HepG2 (cell line): ENCODE results near the gene TRMT112. TPM values are rescaled to one million over a fixed set of nuclear protein-coding genes. Genes with fewer than 3 reads are reported as not detected.

Experiments used
- AGO1 ChIP-seq: fragments of 200-400 bp; formaldehyde crosslinking; IDR thresholded peaks from 2 replicates; pipeline ENCODE4 v1.6.1; 2017; ENCODE audit warnings: mild to moderate bottlenecking, low read depth, low read length, moderate library complexity; ENCODE audit not compliant: poor library complexity, severe bottlenecking
- ARID2 ChIP-seq: sonication (generic); formaldehyde crosslinking; IDR thresholded peaks from 2 replicates; pipeline ENCODE4 v1.8.1; 2022; ENCODE audit warnings: mild to moderate bottlenecking, missing genetic modification reagents, borderline replicate concordance
- BRCA1 ChIP-seq: sonication (generic); formaldehyde crosslinking; IDR thresholded peaks from 2 replicates; pipeline ENCODE4 v1.4.0; 2020; ENCODE audit warnings: missing genetic modification reagents
- MAFF ChIP-seq: IDR thresholded peaks from 2 replicates; pipeline ENCODE4 v1.6.1; 2011; ENCODE audit warnings: low read depth, low read length, improper control_type of control experiment
- PATZ1 ChIP-seq: sonication (generic); formaldehyde crosslinking; IDR thresholded peaks from 2 replicates; pipeline ENCODE4 v1.4.0; 2020; ENCODE audit warnings: missing genetic modification reagents
- PRPF4 ChIP-seq: fragments of 200-400 bp; formaldehyde crosslinking; IDR thresholded peaks from 2 replicates; pipeline ENCODE4 v1.6.1; 2016; ENCODE audit warnings: low read length, low read depth; ENCODE audit not compliant: poor library complexity, severe bottlenecking
- SOX5 ChIP-seq: IDR thresholded peaks from 2 replicates; pipeline ENCODE4 v1.6.1; 2016; ENCODE audit warnings: borderline replicate concordance
- SP140L ChIP-seq: sonication (generic); formaldehyde crosslinking; IDR thresholded peaks from 2 replicates; pipeline ENCODE4 v1.4.0; 2020; ENCODE audit warnings: missing genetic modification reagents, borderline replicate concordance
- ZBTB38 ChIP-seq: sonication (generic); formaldehyde crosslinking; IDR thresholded peaks from 2 replicates; pipeline ENCODE4 v1.5.1; 2020; ENCODE audit warnings: mild to moderate bottlenecking, missing genetic modification reagents
- ZBTB39 ChIP-seq: sonication (generic); formaldehyde crosslinking; IDR thresholded peaks from 2 replicates; pipeline ENCODE4 v1.5.0; 2020; ENCODE audit warnings: missing genetic modification reagents
- ZFP1 ChIP-seq: IDR thresholded peaks from 2 replicates; pipeline ENCODE4 v1.6.1; 2016
- ZFY ChIP-seq: sonication (generic); formaldehyde crosslinking; IDR thresholded peaks from 2 replicates; pipeline ENCODE4 v1.4.0; 2020; ENCODE audit warnings: missing genetic modification reagents
- ZNF256 ChIP-seq: sonication (generic); formaldehyde crosslinking; conservative IDR thresholded peaks from 2 replicates; pipeline ENCODE4 v1.4.0; 2020; ENCODE audit warnings: missing genetic modification reagents
- ZNF580 ChIP-seq: IDR thresholded peaks from 2 replicates; pipeline ENCODE4 v1.6.1; 2016; ENCODE audit warnings: low read depth, borderline replicate concordance
- ZNF766 ChIP-seq: sonication (generic); formaldehyde crosslinking; IDR thresholded peaks from 2 replicates; pipeline ENCODE4 v1.5.0; 2020; ENCODE audit warnings: missing genetic modification reagents, borderline replicate concordance
- ZNF788 ChIP-seq: sonication (generic); formaldehyde crosslinking; IDR thresholded peaks from 2 replicates; pipeline ENCODE4 v1.5.0; 2020; ENCODE audit warnings: mild to moderate bottlenecking, missing genetic modification reagents, borderline replicate concordance
- ZNF839 ChIP-seq: sonication (generic); formaldehyde crosslinking; IDR thresholded peaks from 2 replicates; pipeline ENCODE4 v1.4.0; 2020; ENCODE audit warnings: missing genetic modification reagents, mild to moderate bottlenecking, borderline replicate concordance
- polyA plus RNA-seq, 8 experiments: library from polyadenylated mRNA; depleted of rRNA in 3 of 8; stranded (reverse) in 7 of 8; unstranded in 1 of 8; fragments of >200 nt; fragmentation: Illumina TruSeq in 4 of 8; extraction: Trizol in 4 of 8; gene quantifications; 2 replicates each; pipeline versions ENCODE4 v1.2.1 to v1.2.3, GENCODE V29; 2011 to 2016; ENCODE audit warnings: low read depth in 4 of 8, missing spikeins in 1 of 8, mixed read lengths in 1 of 8; ENCODE audit not compliant: insufficient read depth in 1 of 8
- total RNA-seq, 5 experiments: library from RNA; depleted of rRNA; stranded (reverse); fragments of >200 nt; fragmentation: Illumina TruSeq; extraction: Trizol; gene quantifications; 2 replicates each; pipeline ENCODE4 v1.2.3, GENCODE V29; 2016; ENCODE audit warnings: low read depth in 1 of 5
- TF ChIP-seq, protein P1 (sequence below): sonication (generic); formaldehyde crosslinking; IDR thresholded peaks from 2 replicates; pipeline ENCODE4 v1.4.0; 2020; ENCODE audit warnings: mild to moderate bottlenecking, missing genetic modification reagents

Gene TRMT112
- total and polyA plus RNA-seq, 2 of the 13 experiments (the other 11 are each of a cell fraction or from before 2014, with no cell fraction given) = 186 to 409 TPM

DNA sequence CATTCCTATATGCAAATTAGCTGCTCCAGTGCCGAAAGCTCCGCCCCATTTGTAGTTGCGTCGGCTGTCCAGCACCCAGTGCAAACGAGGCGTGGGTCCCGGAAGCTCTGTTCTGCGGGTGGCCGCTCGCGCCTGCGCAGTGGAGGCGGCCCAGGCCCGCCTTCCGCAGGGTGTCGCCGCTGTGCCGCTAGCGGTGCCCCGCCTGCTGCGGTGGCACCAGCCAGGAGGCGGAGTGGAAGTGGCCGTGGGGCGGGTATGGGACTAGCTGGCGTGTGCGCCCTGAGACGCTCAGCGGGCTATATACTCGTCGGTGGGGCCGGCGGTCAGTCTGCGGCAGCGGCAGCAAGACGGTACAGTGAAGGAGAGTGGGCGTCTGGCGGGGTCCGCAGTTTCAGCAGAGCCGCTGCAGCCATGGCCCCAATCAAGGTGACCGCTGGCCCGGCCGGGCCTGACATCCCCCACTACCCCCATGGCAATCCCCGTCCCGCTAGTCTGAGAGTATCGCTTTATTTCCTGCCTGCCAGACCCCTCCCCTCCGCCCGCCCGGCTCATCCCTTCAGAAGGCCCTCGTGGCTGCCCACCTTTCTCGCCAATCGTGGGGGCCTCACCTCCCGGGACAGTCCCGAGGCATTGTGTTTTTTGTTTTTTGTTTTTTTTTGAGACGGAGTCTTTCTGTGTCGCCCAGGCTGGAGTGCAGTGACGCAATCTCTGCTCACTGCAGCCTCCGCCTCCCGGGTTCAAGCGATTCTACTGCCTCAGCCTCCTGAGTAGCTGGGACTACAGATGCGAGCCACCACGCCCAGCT, 804 bp upstream of the TRMT112 start, which contains the start of gene PRDX5 (continued):
- 0 out of 2 replicates have a peak, but pooled peaks have one; percentile 67 for TF ChIP-seq ZBTB39 (CRISPR knock-in tag)
- no peak for TF ChIP-seq ZNF256 (CRISPR knock-in tag)
- TF ChIP-seq SOX5 (CRISPR knock-in tag) = no peak
- TF ChIP-seq AGO1 = no peak
- TF ChIP-seq SP140L (CRISPR knock-in tag) = no peak
- TF ChIP-seq ARID2 (CRISPR knock-in tag) = no peak
- TF ChIP-seq MAFF = no peak
- TF ChIP-seq BRCA1 (CRISPR knock-in tag) = no peak
- no peak for TF ChIP-seq ZNF580
- no peak for TF ChIP-seq ZNF839
- TF ChIP-seq, protein P1, sequence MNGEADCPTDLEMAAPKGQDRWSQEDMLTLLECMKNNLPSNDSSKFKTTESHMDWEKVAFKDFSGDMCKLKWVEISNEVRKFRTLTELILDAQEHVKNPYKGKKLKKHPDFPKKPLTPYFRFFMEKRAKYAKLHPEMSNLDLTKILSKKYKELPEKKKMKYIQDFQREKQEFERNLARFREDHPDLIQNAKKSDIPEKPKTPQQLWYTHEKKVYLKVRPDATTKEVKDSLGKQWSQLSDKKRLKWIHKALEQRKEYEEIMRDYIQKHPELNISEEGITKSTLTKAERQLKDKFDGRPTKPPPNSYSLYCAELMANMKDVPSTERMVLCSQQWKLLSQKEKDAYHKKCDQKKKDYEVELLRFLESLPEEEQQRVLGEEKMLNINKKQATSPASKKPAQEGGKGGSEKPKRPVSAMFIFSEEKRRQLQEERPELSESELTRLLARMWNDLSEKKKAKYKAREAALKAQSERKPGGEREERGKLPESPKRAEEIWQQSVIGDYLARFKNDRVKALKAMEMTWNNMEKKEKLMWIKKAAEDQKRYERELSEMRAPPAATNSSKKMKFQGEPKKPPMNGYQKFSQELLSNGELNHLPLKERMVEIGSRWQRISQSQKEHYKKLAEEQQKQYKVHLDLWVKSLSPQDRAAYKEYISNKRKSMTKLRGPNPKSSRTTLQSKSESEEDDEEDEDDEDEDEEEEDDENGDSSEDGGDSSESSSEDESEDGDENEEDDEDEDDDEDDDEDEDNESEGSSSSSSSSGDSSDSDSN (CRISPR knock-in tag) = peak; percentile 76
- no peak for TF ChIP-seq ZFP1 (CRISPR knock-in tag)
- TF ChIP-seq ZNF766 (CRISPR knock-in tag) = no peak
- TF ChIP-seq PATZ1 = peak; percentile 56
- TF ChIP-seq ZNF788 = no peak
- TF ChIP-seq ZBTB38 (CRISPR knock-in tag) = no peak; the same call in 1 of the 2 replicates
- TF ChIP-seq PRPF4 = no peak
- peak; percentile 75 for TF ChIP-seq ZFY (CRISPR knock-in tag)
